ENCODE results near the gene B3GLCT.

Gene B3GLCT

DNA sequence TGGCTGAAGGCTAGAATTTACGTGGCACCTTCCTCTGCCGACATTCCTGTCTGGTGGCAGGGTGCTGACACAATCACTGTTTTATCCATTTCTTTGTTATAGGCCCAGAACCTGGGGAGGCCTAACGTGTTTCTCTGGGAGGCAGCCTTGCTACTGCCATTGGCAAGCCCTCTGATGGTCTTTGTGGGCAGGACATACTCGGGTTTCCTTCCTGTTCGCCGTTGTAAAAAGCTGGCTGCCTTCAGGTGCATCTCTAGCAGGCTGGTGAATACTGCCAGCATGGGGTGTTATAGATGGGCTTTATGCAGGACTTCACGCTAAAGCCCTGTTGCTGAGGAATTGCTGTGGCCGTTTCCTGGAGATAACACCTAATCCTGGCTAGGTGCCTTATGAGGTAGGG, 28.1 kb downstream of the B3GLCT start:
- TF ChIP-seq, protein P1, sequence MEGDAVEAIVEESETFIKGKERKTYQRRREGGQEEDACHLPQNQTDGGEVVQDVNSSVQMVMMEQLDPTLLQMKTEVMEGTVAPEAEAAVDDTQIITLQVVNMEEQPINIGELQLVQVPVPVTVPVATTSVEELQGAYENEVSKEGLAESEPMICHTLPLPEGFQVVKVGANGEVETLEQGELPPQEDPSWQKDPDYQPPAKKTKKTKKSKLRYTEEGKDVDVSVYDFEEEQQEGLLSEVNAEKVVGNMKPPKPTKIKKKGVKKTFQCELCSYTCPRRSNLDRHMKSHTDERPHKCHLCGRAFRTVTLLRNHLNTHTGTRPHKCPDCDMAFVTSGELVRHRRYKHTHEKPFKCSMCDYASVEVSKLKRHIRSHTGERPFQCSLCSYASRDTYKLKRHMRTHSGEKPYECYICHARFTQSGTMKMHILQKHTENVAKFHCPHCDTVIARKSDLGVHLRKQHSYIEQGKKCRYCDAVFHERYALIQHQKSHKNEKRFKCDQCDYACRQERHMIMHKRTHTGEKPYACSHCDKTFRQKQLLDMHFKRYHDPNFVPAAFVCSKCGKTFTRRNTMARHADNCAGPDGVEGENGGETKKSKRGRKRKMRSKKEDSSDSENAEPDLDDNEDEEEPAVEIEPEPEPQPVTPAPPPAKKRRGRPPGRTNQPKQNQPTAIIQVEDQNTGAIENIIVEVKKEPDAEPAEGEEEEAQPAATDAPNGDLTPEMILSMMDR (conservative IDR thresholded peaks at IDR 0.05; ENCODE audit: low read depth, low read length) = no peak
- DNase-seq (ENCODE audit: low read depth) = no peak
- no peak overlapping the region for H3K4me3 ChIP-seq (ENCODE audit: low read depth, low read length)

DNA sequence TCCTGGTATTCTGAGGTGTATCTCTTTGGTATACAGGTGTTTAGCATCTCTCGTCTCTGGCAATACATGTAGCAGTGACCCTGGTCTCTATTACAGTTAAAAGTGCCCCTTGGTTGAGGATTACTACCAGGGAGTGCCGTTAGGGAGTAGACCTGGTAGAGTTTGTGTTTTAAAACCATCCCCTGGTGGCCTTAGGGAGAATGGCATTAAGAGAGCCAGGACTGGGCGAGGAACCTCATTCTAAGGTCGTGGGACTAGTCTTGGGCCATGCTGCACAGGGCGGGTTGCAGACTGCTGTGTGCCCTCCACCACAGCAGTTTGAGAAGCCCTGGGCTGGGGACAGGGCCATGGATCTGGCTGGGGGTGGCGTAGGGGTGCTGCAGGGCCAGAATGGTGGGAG, 35.0 kb downstream of the B3GLCT start:
- H3K4me3 ChIP-seq (ENCODE audit: low read depth, low read length) = no peak overlapping the region
- TF ChIP-seq, protein P1 (conservative IDR thresholded peaks at IDR 0.05; ENCODE audit: low read depth, low read length) = peak; percentile 62

DNA sequence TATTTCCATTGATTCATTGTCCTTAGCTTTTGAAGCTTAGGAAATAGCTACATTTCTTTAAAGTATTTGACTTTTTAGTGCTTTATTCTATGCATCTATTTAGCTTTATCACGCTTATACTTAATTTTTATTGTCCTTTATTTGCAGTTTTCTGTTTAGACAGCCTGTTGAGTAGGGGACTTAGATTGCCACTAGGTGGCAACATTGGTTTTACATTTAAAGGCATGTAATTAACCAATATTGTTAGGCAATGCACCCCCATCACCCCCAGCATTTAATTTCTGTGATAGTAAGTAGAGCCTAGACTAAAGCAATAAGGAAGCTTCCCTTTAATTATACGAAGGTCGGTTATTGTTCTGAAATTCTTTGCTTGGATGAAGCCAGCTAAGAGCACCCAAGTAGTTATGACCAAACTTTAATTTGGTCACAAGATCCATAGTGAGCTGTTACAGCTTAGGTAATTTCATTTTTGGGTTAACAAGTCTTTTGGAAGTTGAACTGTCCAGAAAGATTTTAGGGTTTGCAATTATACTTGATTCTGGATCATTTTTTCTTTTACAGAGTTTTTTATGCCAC, 36.5 kb downstream of the B3GLCT start:
- TF ChIP-seq, protein P1 (conservative IDR thresholded peaks at IDR 0.05; ENCODE audit: low read depth, low read length) = peak; percentile 75
- DNase-seq (ENCODE audit: low read depth) = peak; percentile 78
- H3K4me3 ChIP-seq (ENCODE audit: low read depth, low read length) = no peak overlapping the region

More for the DNA sequence above, 35.0 kb downstream of the B3GLCT start:
- peak; percentile 41 for DNase-seq (ENCODE audit: low read depth)

DNA sequence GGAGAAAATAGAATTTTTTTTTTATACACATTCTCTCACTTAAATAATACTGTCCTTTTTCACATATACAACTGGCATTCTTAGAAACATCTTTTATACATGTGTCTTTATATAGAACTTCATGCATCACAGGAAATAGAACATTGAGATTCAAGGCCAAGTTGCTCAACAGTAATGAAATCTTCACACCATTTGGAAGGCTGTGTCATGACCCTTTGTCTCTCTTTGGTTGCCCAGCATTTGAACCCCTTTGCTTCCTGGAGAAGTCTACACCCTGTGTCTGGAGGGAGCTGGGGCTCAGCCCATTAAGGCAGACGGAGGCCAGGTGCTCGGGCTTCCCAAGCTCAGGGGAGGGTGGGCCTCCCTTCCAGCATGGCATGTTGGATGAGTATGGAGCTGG, 41.1 kb downstream of the B3GLCT start:
- TF ChIP-seq, protein P1 (conservative IDR thresholded peaks at IDR 0.05; ENCODE audit: low read depth, low read length) = no peak
- peak; percentile 83 for DNase-seq (ENCODE audit: low read depth)
- no peak overlapping the region for H3K4me3 ChIP-seq (ENCODE audit: low read depth, low read length)

DNA sequence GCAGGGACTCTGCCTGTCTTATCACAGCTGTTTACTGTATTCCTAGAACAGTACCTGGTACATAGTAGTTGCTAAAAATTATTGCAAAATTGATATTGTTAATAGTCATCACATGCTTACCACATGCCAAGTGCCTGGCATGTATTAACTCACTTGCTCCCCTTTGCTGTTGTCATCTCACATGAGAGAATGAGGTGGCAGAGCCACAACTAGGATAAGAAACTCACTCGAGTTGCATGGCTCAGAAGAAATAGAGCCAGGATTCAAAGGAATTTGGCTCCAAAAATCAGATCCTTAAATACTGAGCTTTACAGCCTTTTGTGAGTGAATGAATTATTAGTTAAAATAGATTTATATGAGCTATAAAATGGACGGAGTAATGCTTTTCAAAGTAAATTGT, 42.6 kb downstream of the B3GLCT start:
- TF ChIP-seq, protein P1 (conservative IDR thresholded peaks at IDR 0.05; ENCODE audit: low read depth, low read length) = no peak
- DNase-seq (ENCODE audit: low read depth) = peak; percentile 19
- H3K4me3 ChIP-seq (ENCODE audit: low read depth, low read length) = no peak overlapping the region

DNA sequence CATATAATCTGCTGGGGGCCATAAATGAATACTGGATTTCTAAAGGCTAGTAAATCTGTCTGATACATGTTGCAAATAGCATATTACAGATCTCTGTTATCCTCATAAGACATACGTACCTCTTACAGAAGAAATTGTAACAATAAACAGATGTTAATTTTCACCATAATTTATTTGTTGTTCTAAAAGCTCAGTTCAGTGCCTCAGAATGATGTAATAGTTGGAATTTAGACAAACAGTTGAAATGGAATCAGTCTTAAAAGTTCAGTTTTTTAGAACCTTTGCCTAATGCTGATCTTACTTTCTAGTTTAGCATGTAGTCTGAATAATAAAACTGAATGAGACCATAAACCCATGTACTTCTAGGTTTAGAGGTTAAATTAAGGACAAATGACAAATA, 43.1 kb downstream of the B3GLCT start:
- TF ChIP-seq, protein P1 (conservative IDR thresholded peaks at IDR 0.05; ENCODE audit: low read depth, low read length) = no peak
- DNase-seq (ENCODE audit: low read depth) = peak; percentile 37
- H3K4me3 ChIP-seq (ENCODE audit: low read depth, low read length) = no peak overlapping the region

Data from choroid plexus epithelial cell (primary cell).